GM12872 (cell line): Measurements from ENCODE around the gene ZNF813.

Experiments used
- CTCF ChIP-seq: IDR thresholded peaks from 3 replicates; pipeline ENCODE4 v1.5.1; 2011; ENCODE audit warnings: low read depth, mild to moderate bottlenecking, low read length, moderate library complexity; ENCODE audit not compliant: insufficient read depth

The ZNF813 gene

GRCh38 chr19:53462861-53463260 is 4.7 kb upstream of the ZNF813 start:
- no peak for TF ChIP-seq CTCF

- TF ChIP-seq CTCF = no peak
These were observed 4.3 kb upstream of the ZNF813 start for GRCh38 chr19:53463263-53463662.

GRCh38 chr19:53466726-53467484 is 628 bp upstream of the ZNF813 start:
- TF ChIP-seq CTCF = no peak

GRCh38 chr19:53471916-53472315 is 4.4 kb downstream of the ZNF813 start:
- TF ChIP-seq CTCF = no peak

- no peak for TF ChIP-seq CTCF
These were observed 17.8 kb downstream of the ZNF813 start for GRCh38 chr19:53485046-53486004.

GRCh38 chr19:53492153-53492552 is 24.6 kb downstream of the ZNF813 start:
- TF ChIP-seq CTCF = no peak

- no peak for TF ChIP-seq CTCF
These were observed 37.4 kb downstream of the ZNF813 start for GRCh38 chr19:53504885-53505284.
